GM18907 (cell line): Measurements from ENCODE around the gene MAPRE3.

Experiments used
- ATAC-seq: cut with Tn5 transposase; IDR thresholded peaks from one replicate; pipeline ENCODE4 v1.9.1; 2021; ENCODE audit warnings: mild to moderate bottlenecking, moderate library complexity; ENCODE audit not compliant: unreplicated experiment

MAPRE3 gene

GRCh38 chr2:27010139-27010538 is 39.7 kb downstream of the MAPRE3 start:
- ATAC-seq = no peak

DNA sequence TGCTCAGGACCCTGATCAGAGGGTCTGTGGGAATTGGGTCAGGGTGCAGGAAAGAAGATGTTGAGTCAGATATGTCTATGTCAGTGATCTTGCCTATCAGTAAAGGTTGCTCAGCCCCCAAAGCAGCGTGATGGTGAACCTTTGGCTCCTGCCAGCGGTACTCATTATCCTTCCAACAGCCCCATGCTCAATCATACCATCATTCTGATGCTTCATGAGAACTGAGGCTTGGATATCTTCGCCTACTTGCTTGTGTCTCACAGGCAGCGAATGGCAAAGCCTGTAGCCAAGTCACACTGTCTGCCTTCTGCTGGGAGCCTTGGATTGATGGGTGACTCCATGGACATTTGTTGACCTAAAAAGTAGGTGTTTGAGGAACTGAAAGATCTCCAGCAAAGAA is 43.3 kb downstream of the MAPRE3 start:
- ATAC-seq = no peak

- ATAC-seq = no peak
These were observed 44.5 kb downstream of the MAPRE3 start for GRCh38 chr2:27014771-27015433.

GRCh38 chr2:27016801-27017325 is 46.4 kb downstream of the MAPRE3 start:
- ATAC-seq = no peak

DNA sequence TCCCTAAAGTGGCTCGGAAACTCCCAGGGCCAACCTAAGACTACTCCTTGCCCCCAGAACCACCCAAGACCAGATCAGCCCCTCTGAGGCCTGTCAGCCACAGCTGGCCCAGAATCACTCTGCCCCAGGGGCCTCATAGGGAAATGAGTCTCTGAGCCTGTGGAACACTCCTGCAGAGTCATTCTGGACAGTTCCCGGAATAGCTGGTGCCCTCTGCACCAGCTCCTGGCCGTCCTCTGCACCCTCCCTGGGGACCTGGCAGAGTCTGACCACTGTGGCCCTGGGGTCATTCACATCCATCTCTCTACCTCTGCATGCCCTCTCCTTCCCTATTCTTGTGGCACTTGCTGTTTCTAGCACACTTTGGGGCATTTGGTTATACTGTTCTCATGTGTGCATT is 47.7 kb downstream of the MAPRE3 start:
- ATAC-seq = no peak

DNA sequence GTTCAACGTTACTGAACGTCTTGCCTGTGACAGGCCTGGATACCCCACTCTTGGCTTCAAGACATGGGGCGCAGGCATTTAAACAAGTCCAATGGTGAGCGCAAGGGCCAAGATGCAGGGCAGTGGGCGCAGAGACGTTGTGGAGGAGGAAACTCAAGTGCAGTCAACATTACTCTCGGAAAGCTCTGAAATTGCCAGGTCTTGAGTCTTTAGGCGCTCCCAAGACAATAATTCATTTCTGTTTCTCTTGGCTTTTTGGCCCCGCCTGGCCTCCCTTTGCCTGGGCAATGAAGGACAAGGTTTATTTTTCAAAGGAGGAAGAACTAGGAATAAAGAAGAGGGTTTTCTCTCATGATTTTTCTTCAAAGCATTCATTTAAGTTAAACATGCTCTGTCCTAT is 49.0 kb downstream of the MAPRE3 start:
- ATAC-seq = no peak

GRCh38 chr2:27019931-27020855 is 49.8 kb downstream of the MAPRE3 start:
- no peak for ATAC-seq

GRCh38 chr2:27021253-27022049 is 51.0 kb downstream of the MAPRE3 start:
- no peak for ATAC-seq

GRCh38 chr2:27023740-27024139 is 53.3 kb downstream of the MAPRE3 start:
- ATAC-seq = no peak

GRCh38 chr2:27024188-27024587 is 53.8 kb downstream of the MAPRE3 start:
- ATAC-seq = no peak

GRCh38 chr2:27024812-27025211 is 54.4 kb downstream of the MAPRE3 start:
- no peak for ATAC-seq

- ATAC-seq = no peak
These were observed 54.9 kb downstream of the MAPRE3 start for GRCh38 chr2:27025281-27025800.

- no peak for ATAC-seq
These were observed 55.7 kb downstream of the MAPRE3 start for GRCh38 chr2:27025861-27026851.

DNA sequence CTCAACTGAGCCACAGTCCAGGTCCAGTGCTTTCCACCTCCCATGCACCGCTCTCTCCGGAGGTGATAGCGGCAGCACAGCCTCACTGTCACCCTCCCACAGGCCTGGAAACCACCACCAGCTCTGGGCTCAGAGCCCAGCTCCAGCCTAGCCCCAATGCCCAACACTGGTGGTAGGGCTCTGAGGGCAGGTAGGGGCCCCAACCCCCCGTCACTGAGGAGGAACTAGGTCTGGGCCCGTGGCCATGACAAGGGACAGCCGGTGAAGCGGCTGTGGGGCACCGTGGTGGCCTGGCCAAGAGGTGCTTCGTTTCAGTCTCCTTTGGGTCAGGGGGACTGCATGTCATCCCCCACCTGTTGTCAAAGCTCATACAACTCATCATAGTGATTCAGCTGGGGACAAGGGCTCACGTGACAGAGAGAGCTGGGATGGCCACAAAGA is 56.8 kb downstream of the MAPRE3 start:
- ATAC-seq = no peak

GRCh38 chr2:27029051-27029450 is 58.6 kb downstream of the MAPRE3 start:
- ATAC-seq = no peak

GRCh38 chr2:27032495-27033252 is 62.2 kb downstream of the MAPRE3 start, which contains the start of gene TMEM214:
TMEM214 (plus strand) TSS chr2:27032965; CDS start chr2:27033016, 51 bp downstream.
- peak; percentile 91 for ATAC-seq

DNA sequence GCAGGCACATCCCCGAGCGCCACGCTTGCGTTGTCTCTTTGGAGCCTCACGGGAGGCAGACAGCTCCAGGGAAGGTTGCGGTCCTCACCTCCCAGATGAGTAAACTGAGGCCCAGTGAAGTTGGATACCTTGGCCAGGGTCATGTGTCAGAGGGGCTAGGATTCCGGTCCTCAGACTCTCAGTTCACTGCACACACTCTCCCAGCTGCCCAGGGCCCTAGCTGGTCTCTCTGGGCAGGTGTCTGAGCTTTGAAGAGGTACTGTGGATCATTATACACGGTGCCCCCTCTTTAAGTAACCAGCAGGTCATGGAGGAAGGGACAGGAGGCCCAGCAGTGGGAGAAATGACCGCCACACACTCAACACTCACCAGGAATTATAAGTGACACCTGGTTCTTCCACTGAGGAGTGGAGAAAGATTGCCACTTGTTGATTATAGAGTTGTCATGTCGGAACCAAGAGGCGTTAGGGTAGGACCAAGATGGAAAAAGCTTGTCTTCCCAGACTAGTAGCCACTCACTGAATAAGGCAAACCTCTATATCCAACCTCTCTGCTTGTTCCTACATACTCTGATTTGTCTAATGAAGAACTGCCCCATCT is 62.9 kb downstream of the MAPRE3 start:
- ATAC-seq = no peak

- no peak for ATAC-seq
These were observed 67.6 kb downstream of the MAPRE3 start for GRCh38 chr2:27038012-27038411.
